ENCODE results near the gene DACT2.
"Not testable (repeated sequence)": the region's sequence is repeated elsewhere in the genome, so short reads cannot be mapped to it uniquely, and the experiment has no call there.

DACT2 gene

DNA sequence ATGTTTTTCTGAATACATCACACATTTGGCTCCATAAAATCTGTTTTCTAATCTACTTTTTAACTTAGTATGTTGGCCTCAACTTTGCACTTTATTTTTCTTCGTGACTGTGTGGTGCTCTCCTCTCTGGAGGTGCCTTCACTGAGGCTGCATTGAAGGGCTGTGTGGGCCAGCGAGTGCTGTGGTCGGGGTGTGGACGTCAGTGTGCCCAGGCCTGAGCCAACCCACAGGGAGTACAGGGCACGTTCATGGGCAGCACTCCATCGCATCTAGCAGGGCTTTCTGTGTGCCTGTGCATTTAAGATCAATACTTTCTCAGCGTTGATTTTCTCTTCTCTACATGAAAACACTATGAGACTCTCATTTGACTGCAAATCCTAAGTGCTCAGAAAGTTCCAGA, 37.8 kb downstream of the DACT2 start:
- DNase-seq (ENCODE audit: low read depth, low spot score), result no peak

DNA sequence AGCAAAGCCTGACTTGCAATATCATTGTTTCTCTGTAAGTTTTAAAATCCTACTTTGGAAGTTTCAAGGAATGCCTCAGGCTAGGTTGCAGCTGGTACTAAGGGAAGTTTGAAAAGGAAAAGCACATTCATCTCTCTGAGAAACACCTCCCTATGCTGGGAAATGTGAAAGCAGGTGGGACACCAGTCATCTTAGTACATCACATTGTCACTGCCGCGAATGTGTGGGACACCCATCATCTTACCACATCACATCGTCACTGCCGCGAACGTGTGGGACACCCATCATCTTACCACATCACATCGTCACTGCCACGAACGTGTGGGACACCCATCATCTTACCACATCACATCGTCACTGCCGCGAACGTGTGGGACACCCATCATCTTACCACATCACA, 38.3 kb downstream of the DACT2 start:
- not testable (repeated sequence) for DNase-seq (ENCODE audit: low read depth, low spot score)

DNA sequence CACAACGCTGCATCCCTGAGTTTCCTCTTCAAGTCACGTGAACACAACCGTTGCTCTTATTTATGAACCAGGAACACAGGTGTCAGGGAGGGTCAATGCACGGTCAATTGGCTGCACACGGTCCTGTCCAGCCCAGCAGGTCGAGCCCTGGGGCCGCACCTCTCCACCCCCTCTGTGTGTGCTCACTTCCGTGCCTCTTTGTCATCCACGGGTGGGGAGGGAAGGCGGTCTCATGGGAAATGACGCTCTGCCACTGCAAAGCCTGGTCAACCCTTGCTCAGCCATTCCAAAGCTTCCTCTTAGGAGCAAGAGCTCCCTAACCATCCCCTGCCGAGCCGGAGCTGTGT, 38.7 kb downstream of the DACT2 start:
- no peak for DNase-seq (ENCODE audit: low read depth, low spot score)

DNA sequence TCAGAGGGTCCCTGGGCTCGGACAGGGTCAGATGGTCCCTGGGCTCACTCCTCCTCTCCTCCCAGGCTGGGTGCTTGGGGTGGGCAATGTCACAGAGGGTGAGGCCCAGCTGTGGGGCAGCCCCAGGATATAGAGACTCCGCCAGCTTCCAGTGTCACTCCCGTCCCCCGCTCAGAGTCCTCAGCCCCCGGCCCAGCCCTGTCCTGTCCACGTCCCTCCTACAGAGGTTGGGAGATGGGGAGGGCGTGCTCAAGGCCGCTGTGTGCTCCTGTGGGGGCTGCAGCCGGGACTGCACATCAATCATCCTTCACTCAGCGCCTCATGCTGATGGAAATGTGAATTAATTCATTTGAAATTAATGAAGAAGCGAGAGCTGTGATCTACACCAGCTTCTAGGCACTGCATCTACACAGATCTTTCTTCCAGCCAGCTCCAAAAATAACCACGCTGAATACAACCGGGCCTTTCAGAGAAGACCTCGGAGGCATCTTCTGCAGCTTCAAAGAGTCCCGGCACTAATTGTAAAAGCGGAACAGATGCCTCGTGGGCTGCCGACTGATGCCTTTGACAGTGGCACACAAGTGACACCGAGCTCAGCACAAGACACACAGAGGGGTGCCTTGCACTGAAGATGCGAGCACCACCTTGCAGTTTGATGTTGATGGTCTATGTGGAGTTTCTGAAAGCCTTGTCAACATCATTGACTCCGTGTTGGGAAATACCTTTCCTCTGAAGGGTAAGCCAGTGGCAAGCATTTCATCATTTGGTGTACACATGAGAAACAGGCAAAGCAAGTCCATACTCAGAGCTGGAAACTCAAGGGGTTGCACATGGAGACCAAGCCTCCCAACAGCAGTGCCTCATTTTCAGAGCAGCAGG, 39.3 kb downstream of the DACT2 start:
- DNase-seq (ENCODE audit: low read depth, low spot score), result no peak

DNA sequence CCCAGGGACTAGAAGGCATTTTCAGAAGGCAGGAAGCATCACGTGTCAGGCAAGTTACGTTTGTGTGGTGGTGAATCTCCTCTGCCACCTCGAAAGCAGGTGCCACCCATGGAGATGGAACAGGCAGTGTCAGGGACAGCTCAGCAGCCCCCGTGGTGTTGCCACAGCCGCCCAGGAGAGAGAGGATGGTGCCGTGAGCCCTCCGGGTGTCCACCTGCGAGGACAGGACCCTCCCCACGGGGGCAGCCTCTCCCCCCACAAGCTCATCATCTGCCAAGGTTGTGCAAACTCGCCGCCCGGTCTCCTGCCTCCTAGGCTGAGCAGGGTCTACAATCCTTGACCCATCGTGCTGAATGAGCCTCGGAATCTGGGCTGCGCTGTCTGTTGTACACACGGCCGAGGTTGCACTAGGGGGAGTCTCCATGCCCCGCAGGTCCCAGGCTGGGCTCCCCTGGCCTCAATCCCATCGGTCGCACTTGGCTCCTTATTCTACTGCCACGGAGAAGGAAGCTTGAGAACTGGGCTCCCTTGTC, 40.1 kb downstream of the DACT2 start:
- no peak for DNase-seq (ENCODE audit: low read depth, low spot score)

DNA sequence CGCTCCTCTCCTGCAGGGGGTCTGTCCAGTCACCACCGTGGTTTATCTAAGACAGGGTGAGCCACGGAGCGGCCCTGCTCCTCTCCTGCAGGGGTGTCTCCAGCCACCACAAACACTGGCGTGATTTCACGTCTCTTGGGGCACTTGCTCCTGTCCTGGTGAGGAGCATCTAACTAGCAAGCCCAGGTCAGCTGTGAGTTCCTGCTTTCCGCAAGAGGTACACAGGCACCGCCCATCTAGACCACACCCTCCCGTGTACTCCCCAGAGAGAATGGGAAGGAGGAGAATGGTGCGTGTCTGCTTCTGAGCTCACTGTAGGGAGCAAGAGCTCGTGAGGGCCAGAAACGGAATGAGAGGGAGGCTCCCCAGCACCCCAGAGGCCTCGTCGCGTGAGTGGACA, 40.7 kb downstream of the DACT2 start:
- no peak for DNase-seq (ENCODE audit: low read depth, low spot score)

DNA sequence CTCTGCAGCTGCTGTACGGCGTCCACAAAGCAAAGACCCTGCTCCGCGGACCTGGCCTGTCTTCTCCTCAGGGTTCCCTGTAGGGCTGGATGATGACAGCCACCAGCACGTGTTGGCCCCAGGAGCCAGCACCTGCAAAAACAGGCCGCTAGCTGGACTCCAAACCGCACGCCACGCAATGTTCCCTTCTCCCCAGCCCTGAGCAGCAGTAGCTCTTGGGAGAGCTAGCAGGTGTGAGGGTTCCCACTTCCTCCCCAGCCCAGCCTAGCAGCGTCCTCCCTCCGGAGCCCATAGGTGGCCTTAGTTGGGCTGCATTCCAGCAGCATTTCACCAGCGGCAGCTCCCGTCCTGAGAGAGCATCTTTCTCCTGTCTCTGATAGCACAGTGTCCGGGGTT, 42.3 kb downstream of the DACT2 start:
- DNase-seq (ENCODE audit: low read depth, low spot score), result no peak

DNA sequence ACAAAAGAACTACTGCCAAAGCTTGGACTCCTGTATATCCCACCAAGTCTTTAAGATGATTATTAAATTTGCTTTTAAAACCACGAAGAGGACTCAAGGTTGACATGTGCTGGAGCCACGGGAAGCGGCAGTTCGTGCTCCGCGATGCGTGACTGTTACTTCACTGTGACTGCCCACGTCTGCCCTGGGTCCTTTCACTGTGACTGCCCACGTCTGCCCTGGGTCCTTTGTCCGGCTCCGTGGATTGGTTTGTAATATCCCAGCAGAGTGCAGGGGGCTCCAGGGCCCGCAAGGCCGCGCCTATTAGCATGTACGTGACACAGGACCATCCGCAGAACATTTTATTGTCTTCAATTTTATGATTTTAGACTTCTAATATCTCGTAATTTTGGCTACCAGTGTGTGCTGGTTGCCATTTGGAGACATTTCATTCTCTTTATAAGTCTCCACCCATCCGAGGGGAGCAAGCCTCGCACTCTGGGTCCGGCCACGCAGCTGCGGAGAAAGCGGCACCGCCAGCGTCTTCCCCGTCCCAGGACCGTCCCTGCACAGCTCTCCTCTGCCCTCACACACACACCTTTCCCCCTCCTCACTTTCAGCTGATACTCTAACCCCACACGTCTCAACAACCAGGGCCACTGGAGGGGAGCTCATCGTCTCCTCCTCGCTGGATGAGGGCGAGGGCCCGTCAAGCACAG, 42.9 kb downstream of the DACT2 start:
- DNase-seq (ENCODE audit: low read depth, low spot score), result no peak

DNA sequence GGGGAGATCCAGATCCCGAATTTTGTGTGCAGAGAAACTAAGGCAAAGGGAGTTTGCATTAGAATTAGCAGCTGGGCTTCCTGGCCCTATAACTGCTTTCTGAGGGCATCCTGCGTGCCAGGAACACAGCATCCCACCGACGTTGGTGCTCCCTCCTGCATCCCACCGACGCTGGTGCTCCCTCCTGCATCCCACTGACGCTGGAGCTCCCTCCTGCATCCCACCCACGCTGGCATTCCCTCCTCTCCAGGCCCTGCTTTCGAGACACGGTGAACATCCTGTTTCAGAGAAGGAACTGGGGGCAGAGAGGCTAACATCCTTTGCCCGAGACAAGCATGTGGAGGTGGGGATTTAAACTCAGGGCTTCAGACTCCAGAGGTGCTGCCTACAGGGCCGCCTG, 44.4 kb downstream of the DACT2 start:
- no peak for DNase-seq (ENCODE audit: low read depth, low spot score)

DNA sequence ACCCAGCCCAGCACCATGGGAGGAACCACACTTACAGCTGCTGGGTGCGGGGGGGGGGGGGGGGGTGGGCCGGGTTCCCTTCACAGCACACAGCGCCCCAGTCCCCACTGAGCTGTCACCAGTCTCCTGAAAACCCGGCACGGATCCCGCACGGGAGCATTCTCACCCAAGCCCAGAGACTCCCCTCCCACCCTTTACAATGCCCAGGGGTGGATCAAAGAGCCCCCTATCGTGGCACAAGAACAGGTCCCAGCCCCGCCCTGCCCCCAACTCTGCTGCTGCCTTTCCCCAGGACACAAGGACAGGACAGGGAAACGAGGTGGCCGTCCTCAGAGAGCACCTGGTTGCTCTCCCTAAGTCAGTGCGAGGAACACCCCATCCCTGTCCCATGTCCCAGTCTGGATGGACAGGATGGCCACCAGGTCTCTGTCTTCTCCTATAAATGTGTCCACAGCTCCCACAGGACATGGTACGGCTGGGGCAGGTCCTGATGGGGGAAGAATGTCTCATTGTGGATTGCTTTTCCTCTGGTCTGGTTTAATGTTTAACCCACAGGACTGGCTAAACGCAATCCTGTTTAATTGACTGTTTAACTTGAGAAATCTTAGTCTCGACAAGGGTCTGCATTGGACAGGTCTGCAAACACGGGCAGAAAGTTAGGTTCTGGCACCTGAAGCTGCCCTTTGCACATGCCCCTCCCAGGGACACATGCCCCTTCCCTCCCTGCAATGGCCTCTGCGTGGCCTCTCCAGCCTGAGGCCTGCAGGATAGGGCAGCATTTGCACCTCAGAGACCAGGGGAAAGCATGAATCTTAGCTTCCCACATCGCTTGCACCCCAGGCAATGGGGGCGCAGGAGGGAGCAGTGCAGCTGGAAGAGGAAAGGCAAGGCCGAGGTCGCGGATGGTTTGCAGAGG, 45.3 kb downstream of the DACT2 start:
- no peak for DNase-seq (ENCODE audit: low read depth, low spot score)

DNA sequence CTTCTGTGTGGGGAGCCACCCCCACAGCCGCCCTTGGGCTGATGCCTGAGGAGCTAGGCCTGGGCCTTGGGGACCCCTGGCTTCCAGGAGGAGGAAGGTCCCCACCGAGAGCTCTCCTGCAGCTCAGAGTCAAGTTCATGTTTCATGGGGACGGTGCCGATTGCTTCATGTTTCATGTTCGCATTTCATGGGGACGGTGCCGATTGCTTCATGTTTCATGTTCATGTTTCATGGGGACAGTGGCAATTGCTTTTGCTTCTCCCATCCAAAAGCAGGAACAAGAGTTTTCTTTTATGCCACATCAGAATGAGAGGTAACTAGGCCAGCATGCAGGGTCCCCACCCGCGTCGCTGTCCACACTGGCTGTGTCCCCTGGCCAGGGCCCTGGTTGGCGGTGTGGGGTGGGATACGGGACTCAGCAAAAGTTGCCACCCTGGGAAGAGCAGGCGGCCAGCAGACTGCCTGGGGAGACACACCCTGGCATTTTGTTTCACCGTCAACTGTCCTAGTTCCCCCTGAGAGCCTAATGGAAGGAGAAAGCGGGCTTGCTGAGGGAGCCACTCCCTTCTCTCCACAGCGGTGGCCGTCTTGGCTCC, 46.0 kb downstream of the DACT2 start:
- DNase-seq (ENCODE audit: low read depth, low spot score), result no peak

DNA sequence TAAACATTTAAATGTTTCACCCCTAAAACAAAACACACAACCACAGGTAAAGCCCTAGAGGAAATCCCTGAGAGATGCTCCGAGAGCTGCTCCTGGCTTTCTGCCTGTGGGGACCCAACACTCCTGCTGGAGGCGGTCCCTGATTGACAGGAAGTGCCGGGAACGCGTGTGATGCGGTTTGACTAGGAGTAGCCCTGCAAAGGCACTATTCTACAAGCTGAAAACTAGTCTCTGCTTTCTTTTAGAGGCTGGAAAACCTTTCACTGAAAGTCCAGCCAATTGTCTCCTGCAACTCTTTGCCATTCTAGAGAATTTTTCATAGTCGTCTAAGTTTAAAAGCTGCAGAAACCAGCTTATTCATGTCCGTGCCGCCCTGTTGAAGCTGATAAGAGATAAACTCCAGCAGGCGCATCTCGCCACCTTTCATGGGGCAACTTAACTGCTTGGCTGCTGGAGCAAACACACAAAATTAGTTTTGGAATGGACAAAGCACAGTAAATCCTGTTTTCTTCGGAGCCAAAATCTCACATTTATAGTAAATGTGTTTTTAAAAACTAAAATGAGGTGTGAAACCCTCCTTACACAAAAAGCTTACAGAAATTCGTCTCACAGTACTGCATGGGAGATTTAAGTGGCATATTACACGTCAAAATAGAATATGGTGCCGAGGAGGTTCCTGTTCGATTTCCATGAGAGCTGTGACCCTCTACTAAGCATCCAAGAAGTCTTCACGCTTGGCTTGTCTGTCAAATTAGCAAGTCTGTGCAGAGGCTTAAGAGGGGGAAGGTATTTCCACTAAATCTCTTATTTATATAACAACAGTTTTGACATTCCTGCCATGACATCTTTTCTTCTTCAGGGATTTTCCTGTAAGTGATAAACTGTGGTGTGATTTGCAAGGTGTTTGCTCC, 46.9 kb downstream of the DACT2 start:
- no peak for DNase-seq (ENCODE audit: low read depth, low spot score)

DNA sequence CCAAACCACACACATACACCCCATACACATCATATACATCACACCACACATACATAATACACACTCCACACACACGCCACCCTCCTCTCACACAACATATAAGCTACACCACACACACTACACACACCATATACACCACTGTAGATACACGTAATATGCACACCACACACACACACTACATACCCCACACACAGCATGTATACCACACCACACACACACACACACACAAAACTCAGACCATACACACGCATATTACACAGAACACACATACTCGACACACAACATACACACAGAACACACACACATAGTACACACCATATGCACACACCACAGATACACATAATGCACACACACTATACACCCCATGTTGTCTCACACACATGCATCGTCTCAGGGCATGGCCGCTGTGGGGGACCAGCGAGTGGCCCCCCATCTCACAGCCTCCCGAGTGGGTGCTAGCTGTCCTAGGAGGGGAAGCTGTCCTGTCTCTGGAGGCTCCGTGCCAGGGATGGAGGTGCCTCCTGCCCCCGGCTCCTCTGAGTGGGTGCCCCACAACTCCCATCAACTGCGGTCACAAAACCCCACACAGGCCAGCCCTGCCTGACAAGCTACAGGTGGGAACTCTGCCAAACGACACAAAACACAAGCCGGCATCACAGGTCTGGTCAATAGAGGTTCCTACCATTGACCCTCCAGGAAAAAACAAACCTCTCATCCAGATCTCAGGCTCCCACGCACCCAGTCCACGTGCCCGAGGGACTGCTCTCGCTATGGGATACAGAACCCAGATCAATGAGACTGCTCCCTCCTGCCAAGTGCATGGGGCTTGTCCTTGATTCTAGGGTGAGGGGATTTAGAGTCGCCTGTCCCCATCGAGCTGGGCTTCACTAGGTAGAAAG, 49.1 kb downstream of the DACT2 start:
- no peak for DNase-seq (ENCODE audit: low read depth, low spot score)

DNA sequence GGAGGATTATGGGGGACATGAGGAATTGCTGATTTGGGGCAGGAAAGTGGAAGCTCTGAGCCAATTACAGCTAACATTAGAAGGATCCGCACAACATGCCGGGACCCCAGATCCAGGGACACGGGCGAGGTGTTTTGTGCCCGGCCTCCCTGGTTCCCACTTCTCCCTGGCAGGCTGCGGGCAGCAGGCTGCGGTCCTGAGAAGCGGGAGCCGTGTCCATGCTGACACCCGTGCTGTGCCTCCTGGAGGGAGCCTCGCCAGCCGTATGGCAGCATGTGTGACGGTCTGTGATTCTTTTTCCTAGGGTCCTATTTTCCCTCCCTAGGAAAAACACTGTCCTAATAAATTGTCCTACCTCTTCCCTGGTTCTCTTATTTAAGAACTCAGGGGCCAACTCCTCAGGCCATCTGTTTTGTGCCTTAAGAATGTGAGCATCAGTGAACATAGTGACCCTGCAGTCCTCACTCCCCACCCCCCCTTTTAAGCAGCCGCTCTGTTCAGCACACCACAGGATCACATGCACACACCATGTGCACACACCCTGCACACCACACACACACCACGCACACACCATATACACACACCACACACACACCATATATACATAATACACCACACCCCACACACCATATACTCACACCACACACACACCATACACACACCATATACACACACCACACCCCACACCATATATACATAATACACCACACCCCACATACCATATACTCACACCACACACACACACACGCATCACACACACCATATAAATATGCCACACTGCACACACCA, 49.9 kb downstream of the DACT2 start:
- no peak for DNase-seq (ENCODE audit: low read depth, low spot score)

DNA sequence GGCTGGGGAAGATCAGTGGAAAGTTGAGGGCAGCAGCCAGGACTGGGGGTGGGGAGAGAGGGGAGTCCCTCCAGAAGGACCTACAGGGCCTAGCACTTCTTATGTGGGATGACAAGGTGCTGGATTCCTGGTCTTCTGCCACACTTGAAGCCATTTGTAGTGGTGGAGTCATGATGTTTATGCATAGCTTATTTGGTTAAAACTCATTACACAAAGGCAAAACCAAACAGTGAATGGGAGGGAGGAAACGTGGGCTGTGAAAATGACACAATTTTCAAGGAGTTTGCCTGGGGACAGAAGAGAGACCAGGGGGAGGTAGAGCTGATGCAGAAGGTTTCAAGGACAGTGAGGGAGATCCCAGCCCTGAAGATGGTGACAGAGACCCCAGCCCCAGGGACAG, 50.8 kb downstream of the DACT2 start:
- DNase-seq (ENCODE audit: low read depth, low spot score), result no peak

DNA sequence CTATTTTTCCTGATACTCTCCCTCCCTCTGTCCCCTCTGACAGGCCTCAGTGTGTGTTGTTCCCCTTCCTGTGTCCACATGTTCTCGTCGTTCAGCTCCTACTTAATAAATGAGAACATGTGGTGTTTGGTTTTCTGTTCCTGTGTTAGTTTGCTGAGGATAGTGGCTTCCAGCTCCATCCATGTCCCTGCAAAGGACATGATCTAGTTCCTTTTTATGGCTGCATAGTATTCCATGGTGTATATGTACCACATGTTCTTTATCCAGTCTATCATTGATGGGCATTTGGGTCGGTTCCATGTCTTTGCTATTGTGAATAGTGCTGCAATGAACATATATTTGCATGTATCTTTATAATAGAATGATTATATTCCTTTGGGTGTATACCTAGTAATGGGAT, 51.8 kb downstream of the DACT2 start:
- DNase-seq (ENCODE audit: low read depth, low spot score), result not testable (repeated sequence)

DNA sequence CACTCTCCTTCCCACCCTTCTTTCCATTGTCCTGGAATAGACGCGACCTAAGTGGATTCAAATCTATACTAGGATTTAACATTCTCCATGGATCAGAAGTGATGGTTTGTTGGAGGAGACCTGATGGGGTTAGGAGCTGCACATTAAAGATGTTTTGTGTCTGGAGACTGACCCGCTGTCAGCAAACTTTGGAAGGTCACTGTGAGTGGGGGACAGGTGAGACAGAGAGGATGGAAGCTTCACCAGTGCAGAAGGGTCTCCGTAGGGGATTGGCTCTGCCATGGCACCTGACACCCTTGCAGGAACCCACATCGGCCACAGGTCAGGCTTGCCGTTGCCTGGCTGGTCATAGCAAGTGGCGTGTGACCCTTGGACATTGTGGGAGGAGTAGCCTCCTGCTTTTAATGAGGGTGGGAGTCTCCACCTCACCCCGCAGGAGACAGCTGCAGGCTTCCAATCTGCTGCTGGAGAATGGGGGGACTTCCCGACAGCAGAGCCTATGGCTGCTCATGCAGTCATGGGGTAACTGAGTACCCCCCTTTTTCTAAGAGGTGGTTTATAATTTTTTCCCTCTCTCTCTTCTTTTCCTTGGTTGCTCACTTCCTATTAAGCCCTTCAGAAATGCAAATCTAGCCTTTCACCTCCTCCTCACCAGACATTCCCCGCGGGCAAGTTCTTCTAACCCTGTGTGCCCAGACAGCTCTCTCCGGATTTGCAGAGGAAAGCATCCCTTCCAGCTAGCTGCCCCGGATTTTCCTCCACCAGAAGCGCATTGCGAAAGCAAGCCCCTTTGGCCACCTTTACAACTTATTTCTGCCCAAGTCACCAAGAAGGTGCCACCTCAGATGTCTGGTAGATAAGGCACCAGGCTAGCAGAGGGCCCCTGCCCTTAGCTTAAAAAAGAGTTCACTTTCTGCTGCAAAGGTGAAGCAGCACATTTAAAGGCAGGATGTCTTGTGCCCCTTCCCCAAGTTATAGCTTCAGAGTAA, 53.5 kb downstream of the DACT2 start:
- no peak for DNase-seq (ENCODE audit: low read depth, low spot score)
